Stimulated activated CD4-positive, alpha-beta T cell treated with anti-CD3 and anti-CD28 coated beads, Interleukin-4, amount 100 ng/mL, for 48 hours (primary cell): Measurements from ENCODE around the gene MYO1D.

Experiments
- DNase-seq, 2 donors: peaks; one replicate each; pipeline ENCODE4 v3.0.0-alpha.2; 2020; ENCODE audit warnings: low read depth in 2 of 2

The MYO1D gene

GRCh38 chr17:32488177-32488542 lies 388.8 kb downstream of the MYO1D start:
- DNase-seq, result no peak

- DNase-seq, result no peak
Measured at GRCh38 chr17:32487473-32488176, 389.3 kb downstream of the MYO1D start.

- peak; percentile 61 to 69 for DNase-seq
Measured at GRCh38 chr17:32486701-32487472, 390.0 kb downstream of the MYO1D start, which contains the start of gene CDK5R1. Gene CDK5R1 (plus strand): TSS chr17:32486993. CDS start chr17:32487621, 628 bp downstream.

GRCh38 chr17:32486111-32486700 lies 390.7 kb downstream of the MYO1D start:
- DNase-seq, result peak; percentile 55 to 61

- DNase-seq, result no peak
Measured at GRCh38 chr17:32485261-32486110, 391.4 kb downstream of the MYO1D start.

GRCh38 chr17:32484628-32485027 lies 392.3 kb downstream of the MYO1D start:
- no peak for DNase-seq

GRCh38 chr17:32484041-32484461 lies 392.9 kb downstream of the MYO1D start:
- DNase-seq, result no peak

- DNase-seq, result no peak
Measured at GRCh38 chr17:32483451-32484019, 393.4 kb downstream of the MYO1D start.

GRCh38 chr17:32482568-32483320 lies 394.2 kb downstream of the MYO1D start:
- DNase-seq, result no peak

- DNase-seq, result no peak
Measured at GRCh38 chr17:32481193-32481592, 395.7 kb downstream of the MYO1D start.

- no peak for DNase-seq
Measured at GRCh38 chr17:32479074-32479617, 397.8 kb downstream of the MYO1D start.

GRCh38 chr17:32477220-32477619 lies 399.7 kb downstream of the MYO1D start:
- no peak for DNase-seq

- no peak for DNase-seq
Measured at GRCh38 chr17:32475258-32475657, 401.7 kb downstream of the MYO1D start.

- no peak for DNase-seq
Measured at GRCh38 chr17:32471652-32472051, 405.3 kb downstream of the MYO1D start.

GRCh38 chr17:32470405-32471167 lies 406.3 kb downstream of the MYO1D start:
- DNase-seq, result no peak

- DNase-seq, result no peak
Measured at GRCh38 chr17:32467949-32468348, 409.0 kb downstream of the MYO1D start.

- DNase-seq, result no peak
Measured at GRCh38 chr17:32464374-32464773, 412.6 kb downstream of the MYO1D start.

GRCh38 chr17:32463304-32463703 lies 413.6 kb downstream of the MYO1D start:
- no peak for DNase-seq

- DNase-seq, result peak; percentile 59 to 65
Measured at GRCh38 chr17:32461853-32462617, 414.9 kb downstream of the MYO1D start.
